Natural killer cell (primary cell): ENCODE measurements around the gene CCL20. TPM values are rescaled to one million over a fixed set of nuclear protein-coding genes. Genes with fewer than 3 reads are reported as not detected.

Experiments
- ATAC-seq, 3 donors: fragments of 150-1000 bp in 2 of 3; fragments of 200-7000 bp in 1 of 3; cut with Tn5 transposase; 1 replicate in 1 of 3; 2 replicates in 2 of 3; pipeline ENCODE4 v1.10.0; 2021; ENCODE audit warnings: mild to moderate bottlenecking in 2 of 3, moderate library complexity in 2 of 3
- DNase-seq, 2 donors: peaks; one replicate each; pipeline versions ENCODE4 v3.0.0 to v3.0.0-alpha.2; 2013 to 2021; ENCODE audit warnings: mixed read lengths in 1 of 2
- H3K27ac ChIP-seq: one replicate; pipeline ENCODE4 v1.5.1; 2013; ENCODE audit warnings: mild to moderate bottlenecking, low read length
- H3K27me3 ChIP-seq: one replicate; pipeline ENCODE4 v1.6.1; 2013; ENCODE audit warnings: low read length; ENCODE audit not compliant: control insufficient read depth, insufficient read depth
- H3K36me3 ChIP-seq: one replicate; pipeline ENCODE4 v1.6.1; 2013; ENCODE audit warnings: low read length; ENCODE audit not compliant: control insufficient read depth, insufficient read depth
- H3K4me1 ChIP-seq: one replicate; pipeline ENCODE4 v1.6.1; 2013; ENCODE audit warnings: low read length; ENCODE audit not compliant: control insufficient read depth, insufficient read depth
- H3K4me3 ChIP-seq: one replicate; pipeline ENCODE4 v1.5.1; 2013; ENCODE audit warnings: low read length
- H3K9me3 ChIP-seq: one replicate; pipeline ENCODE4 v1.6.1; 2013; ENCODE audit warnings: low read length; ENCODE audit not compliant: control insufficient read depth, insufficient read depth
- H3K27ac Mint-ChIP-seq, 2 donors: one replicate each; pipeline ENCODE4 v1.8.0; 2022; ENCODE audit warnings: mild to moderate bottlenecking in 2 of 2, mixed read lengths in 2 of 2, moderate library complexity in 1 of 2
- H3K27me3 Mint-ChIP-seq, 2 donors: one replicate each; pipeline ENCODE4 v1.8.0; 2022; ENCODE audit warnings: low read depth in 2 of 2, mixed read lengths in 2 of 2
- H3K36me3 Mint-ChIP-seq: one replicate; pipeline ENCODE4 v1.8.0; 2022; ENCODE audit warnings: mixed read lengths
- H3K4me1 Mint-ChIP-seq, 2 donors: one replicate each; pipeline ENCODE4 v1.8.0; 2022; ENCODE audit warnings: mixed read lengths in 2 of 2
- H3K4me3 Mint-ChIP-seq: one replicate; pipeline ENCODE4 v1.8.0; 2022; ENCODE audit warnings: mild to moderate bottlenecking, moderate library complexity, mixed read lengths
- H3K9me3 Mint-ChIP-seq, 2 donors: one replicate each; pipeline ENCODE4 v1.8.0; 2022; ENCODE audit warnings: mixed read lengths in 2 of 2
- WGBS: methylation state at CpG from one replicate; pipeline ENCODE4 v1.1.7; 2013; ENCODE audit warnings: missing lambda C conversion rate; ENCODE audit not compliant: insufficient coverage; 5-methylcytosine and 5-hydroxymethylcytosine counted together
- intact Hi-C: fragments of 100-400 bp; cut with micrococcal nuclease; formaldehyde crosslinking; loops from one replicate; pipeline ENCODE4 v1.14.2; 2022
- total RNA-seq, 4 donors: library from RNA; stranded (reverse); fragments of 120-200 nt in 1 of 4; gene quantifications; one replicate each; pipeline versions ENCODE4 v1.2.3 to v1.2.4, GENCODE V29; 2013 to 2022
- TF ChIP-seq, protein P1 (sequence below): fragments of 200-600 bp; IDR thresholded peaks from one replicate; pipeline ENCODE4 v1.8.0; 2022; ENCODE audit warnings: antibody characterized with exemption

The CCL20 gene
- total RNA-seq, 3 donors from 2014 or later (not counting 1 experiment from before 2014, with no cell fraction given): 2.0 TPM; not detected in 2

DNA sequence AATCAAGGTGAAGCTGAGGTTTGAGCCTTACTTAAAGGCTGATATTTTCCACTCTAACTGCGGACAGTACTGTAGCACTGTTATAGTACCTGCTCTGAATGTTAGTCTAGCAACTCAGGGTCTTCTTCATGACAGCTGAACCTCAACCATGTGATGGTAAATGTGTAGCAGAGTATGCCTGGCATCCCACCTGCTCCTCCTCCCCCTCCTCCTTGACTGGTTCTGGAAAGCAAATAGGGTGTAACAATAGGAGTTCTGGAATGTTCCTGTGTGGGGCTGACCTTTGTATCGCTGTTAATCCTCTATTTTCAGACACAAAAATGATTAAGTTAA is 447 bp upstream of the CCL20 start:
- peaks cover 2 to 6% of the 10 kb centered on the region in 2 donors for H3K27me3 Mint-ChIP-seq
- no peaks in the 10 kb centered on the region for H3K27me3 ChIP-seq
- H3K4me3 Mint-ChIP-seq: no peak overlapping the region
- DNase-seq: no peak
- H3K27ac ChIP-seq: no peak overlapping the region
- H3K27ac Mint-ChIP-seq: no peak overlapping the region
- H3K4me1 ChIP-seq: peaks cover 3% of the 10 kb centered on the region
- H3K36me3 ChIP-seq: no peaks in the 10 kb centered on the region
- no peaks in the 10 kb centered on the region for H3K9me3 ChIP-seq
- no peak overlapping the region for H3K4me3 ChIP-seq
- WGBS: 96% methylated on average over 2 of the region's 2 CpGs
- intact Hi-C loops: no loop called here
- TF ChIP-seq, protein P1, sequence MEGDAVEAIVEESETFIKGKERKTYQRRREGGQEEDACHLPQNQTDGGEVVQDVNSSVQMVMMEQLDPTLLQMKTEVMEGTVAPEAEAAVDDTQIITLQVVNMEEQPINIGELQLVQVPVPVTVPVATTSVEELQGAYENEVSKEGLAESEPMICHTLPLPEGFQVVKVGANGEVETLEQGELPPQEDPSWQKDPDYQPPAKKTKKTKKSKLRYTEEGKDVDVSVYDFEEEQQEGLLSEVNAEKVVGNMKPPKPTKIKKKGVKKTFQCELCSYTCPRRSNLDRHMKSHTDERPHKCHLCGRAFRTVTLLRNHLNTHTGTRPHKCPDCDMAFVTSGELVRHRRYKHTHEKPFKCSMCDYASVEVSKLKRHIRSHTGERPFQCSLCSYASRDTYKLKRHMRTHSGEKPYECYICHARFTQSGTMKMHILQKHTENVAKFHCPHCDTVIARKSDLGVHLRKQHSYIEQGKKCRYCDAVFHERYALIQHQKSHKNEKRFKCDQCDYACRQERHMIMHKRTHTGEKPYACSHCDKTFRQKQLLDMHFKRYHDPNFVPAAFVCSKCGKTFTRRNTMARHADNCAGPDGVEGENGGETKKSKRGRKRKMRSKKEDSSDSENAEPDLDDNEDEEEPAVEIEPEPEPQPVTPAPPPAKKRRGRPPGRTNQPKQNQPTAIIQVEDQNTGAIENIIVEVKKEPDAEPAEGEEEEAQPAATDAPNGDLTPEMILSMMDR: no peak
- H3K4me1 Mint-ChIP-seq: peaks cover 0 to 2% of the 10 kb centered on the region in 2 donors
- H3K36me3 Mint-ChIP-seq: no peaks in the 10 kb centered on the region
- ATAC-seq: no peak
- peaks cover 2 to 3% of the 10 kb centered on the region in 2 donors for H3K9me3 Mint-ChIP-seq

DNA sequence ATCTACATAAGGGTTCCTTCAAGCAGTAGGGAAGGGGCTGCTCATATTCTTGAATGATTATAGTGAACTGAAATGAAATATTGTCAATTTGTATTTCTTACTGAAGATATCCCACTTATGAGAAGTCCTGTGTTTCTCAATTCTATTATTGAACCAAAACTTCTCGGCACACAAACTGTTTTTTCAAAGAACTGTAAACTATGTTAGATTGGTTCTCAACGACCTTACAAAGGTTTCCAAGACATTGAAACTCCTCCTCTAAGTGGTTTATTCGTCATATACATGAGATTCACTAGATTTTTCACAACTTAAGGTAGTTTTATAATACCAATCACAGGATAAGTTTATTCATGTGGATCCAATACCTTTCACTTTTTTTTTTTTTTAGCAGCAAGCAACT is 1.4 kb downstream of the CCL20 start:
- Mint-ChIP-seq H3K36me3 (no peaks in the 10 kb centered on the region), H3K4me3 (no peak overlapping the region), H3K27ac (no peak overlapping the region), H3K9me3 (peaks cover 2 to 3% of the 10 kb centered on the region in 2 donors), H3K27me3 (peaks cover 2 to 6% of the 10 kb centered on the region in 2 donors), H3K4me1 (peaks cover 0 to 4% of the 10 kb centered on the region in 2 donors)
- no peaks in the 10 kb centered on the region for H3K27me3 ChIP-seq
- ATAC-seq (no peak), DNase-seq (no peak)
- H3K27ac ChIP-seq: no peak overlapping the region
- no peaks in the 10 kb centered on the region for H3K36me3 ChIP-seq
- H3K4me3 ChIP-seq: no peak overlapping the region
- H3K9me3 ChIP-seq: no peaks in the 10 kb centered on the region
- H3K4me1 ChIP-seq: peaks cover 3% of the 10 kb centered on the region
- WGBS: no CpG with 5 or more reads among the region's 3 CpGs
- TF ChIP-seq, protein P1: no peak
- intact Hi-C loops: no loop called here

DNA sequence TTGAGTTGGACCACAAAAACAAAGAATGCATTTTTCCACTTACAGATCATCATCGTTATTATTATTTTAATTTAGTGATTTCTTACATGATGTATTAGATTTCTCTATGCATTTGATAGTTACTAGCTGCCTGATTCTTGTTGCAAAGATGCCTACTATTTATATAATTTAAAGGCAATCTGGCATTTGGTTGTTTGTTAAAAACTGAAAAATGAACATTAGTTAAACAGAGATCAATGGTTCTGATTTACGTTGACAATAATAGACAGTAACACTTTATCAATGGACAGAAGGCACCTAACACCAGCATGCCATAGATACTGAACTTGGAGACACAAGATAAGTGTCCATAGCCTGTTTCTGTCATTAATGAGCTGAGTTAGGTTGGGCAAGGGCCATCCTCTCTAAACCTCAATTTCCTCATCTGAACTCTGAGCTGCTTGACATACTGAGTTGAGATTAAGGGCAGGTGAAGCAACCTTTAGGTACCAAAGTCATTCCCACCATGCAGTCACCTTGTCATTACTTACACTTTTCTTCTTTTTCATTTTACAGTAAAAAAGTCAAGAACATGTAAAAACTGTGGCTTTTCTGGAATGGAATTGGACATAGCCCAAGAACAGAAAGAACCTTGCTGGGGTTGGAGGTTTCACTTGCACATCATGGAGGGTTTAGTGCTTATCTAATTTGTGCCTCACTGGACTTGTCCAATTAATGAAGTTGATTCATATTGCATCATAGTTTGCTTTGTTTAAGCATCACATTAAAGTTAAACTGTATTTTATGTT is 3.1 kb downstream of the CCL20 start:
- Histone ChIP-seq H3K4me3 (no peak overlapping the region), H3K36me3 (no peaks in the 10 kb centered on the region), H3K27me3 (no peaks in the 10 kb centered on the region), H3K9me3 (no peaks in the 10 kb centered on the region), H3K27ac (no peak overlapping the region), H3K4me1 (peaks cover 3% of the 10 kb centered on the region)
- ATAC-seq (no peak), DNase-seq (no peak)
- Mint-ChIP-seq H3K36me3 (no peaks in the 10 kb centered on the region), H3K27me3 (peaks cover under 1 to 4% of the 10 kb centered on the region in 2 donors), H3K27ac (no peak overlapping the region), H3K4me1 (peaks cover 0 to 4% of the 10 kb centered on the region in 2 donors), H3K9me3 (peaks cover 0 to 4% of the 10 kb centered on the region in 2 donors), H3K4me3 (no peak overlapping the region)
- intact Hi-C loops: no loop called here
- 86% methylated on average over 1 of the region's 2 CpGs for WGBS
- TF ChIP-seq, protein P1: no peak

DNA sequence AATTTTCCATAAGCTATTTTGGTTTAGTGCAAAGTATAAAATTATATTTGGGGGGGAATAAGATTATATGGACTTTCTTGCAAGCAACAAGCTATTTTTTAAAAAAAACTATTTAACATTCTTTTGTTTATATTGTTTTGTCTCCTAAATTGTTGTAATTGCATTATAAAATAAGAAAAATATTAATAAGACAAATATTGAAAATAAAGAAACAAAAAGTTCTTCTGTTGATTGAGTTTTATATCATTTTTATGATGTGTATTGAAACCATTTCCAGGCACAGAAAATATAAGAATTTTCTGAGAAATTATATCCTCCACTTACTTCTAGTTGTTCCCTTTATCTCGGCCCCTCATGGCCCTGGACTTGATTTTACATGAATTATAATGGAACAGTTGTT is 3.7 kb downstream of the CCL20 start:
- Mint-ChIP-seq H3K4me1 (peaks cover 0 to 4% of the 10 kb centered on the region in 2 donors), H3K36me3 (no peaks in the 10 kb centered on the region), H3K27ac (no peak overlapping the region), H3K4me3 (no peak overlapping the region), H3K9me3 (peaks cover 0 to 4% of the 10 kb centered on the region in 2 donors), H3K27me3 (peaks cover 0 to 4% of the 10 kb centered on the region in 2 donors)
- Histone ChIP-seq H3K36me3 (no peaks in the 10 kb centered on the region), H3K4me3 (no peak overlapping the region), H3K27me3 (no peaks in the 10 kb centered on the region), H3K9me3 (no peaks in the 10 kb centered on the region), H3K27ac (no peak overlapping the region), H3K4me1 (peaks cover 3% of the 10 kb centered on the region)
- TF ChIP-seq, protein P1: no peak
- no CpG with 5 or more reads among the region's 1 CpG for whole genome bisulfite sequencing
- ATAC-seq (no peak), DNase-seq (no peak)
- intact Hi-C loops: no loop called here
